ENCODE data around the gene KLHL40. TPM values are rescaled to one million over a fixed set of nuclear protein-coding genes. Genes with fewer than 3 reads are reported as not detected.

KLHL40 gene
- total RNA-seq, 2 experiments from 2014 or later: not detected

DNA sequence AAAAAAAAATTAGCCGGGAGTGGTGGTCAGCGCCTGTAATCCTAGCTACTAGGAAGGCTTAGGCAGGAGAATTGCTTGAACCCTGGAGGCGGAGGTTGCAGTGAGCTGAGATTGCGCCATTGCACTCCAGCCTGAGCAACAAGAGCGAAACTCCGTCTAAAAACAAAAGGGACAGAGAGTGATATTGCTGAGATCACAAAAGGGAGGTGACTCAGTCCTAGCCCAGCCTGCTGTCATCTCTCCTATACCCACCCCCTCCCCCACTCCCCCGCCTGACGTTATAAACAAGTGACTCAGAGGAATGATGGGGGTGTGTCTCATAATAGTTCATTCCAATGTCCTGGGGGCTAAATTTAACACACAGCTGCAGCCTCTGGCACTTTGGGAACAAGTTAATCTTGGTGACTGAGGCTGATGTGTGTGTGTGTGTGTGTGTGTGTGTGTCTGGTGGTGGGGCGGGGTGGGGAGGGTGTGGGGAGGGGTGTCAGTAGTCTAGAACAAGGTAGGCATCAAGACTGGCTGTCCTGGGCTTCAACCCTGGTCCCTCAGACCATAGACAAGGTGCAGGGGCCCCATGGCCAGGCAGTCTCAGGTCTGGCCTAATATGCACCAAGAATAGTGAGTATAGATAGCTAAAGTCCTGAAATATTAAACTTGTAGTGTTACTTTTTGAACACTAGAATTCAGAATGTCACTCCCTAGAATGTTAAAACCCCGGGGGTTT is 1.3 kb upstream of the KLHL40 start:
- Histone ChIP-seq H3K4me1 (ENCODE audit: insufficient read depth, low read length, poor library complexity, severe bottlenecking) (no peaks in the 10 kb centered on the region), H3K36me3 (ENCODE audit: insufficient read depth, low read length) (no peaks in the 10 kb centered on the region), H4K20me1 (ENCODE audit: insufficient read depth, low read length) (no peaks in the 10 kb centered on the region), H3K4me2 (ENCODE audit: low read length) (no peak overlapping the region), H3K79me2 (ENCODE audit: insufficient read depth, low read depth, low read length) (no peaks in the 10 kb centered on the region), H3K27ac (ENCODE audit: low read depth, low read length, poor library complexity, severe bottlenecking) (no peak overlapping the region), H3K9me3 (ENCODE audit: low read length) (no peaks in the 10 kb centered on the region), H3K9me2 (ENCODE audit: insufficient read depth, low read length) (no peaks in the 10 kb centered on the region), H2AFZ (ENCODE audit: low read length) (no peak overlapping the region), H3K4me3 (ENCODE audit: low read depth, low read length, poor library complexity, severe bottlenecking) (no peak overlapping the region)
- intact Hi-C loops (cut with micrococcal nuclease; ENCODE audit: unreplicated experiment): no loop called here
- ChIA-PET CTCF (ENCODE audit: unreplicated experiment) (no interaction called here), POLR2A (interaction anchor here (0.7 kb wide), 1 partner anchor 34 kb away, joined by 3 read pairs; no protein-coding TSS in a partner anchor)
- DNase-seq (ENCODE audit: low spot score): no peak
- TF ChIP-seq, protein P1, sequence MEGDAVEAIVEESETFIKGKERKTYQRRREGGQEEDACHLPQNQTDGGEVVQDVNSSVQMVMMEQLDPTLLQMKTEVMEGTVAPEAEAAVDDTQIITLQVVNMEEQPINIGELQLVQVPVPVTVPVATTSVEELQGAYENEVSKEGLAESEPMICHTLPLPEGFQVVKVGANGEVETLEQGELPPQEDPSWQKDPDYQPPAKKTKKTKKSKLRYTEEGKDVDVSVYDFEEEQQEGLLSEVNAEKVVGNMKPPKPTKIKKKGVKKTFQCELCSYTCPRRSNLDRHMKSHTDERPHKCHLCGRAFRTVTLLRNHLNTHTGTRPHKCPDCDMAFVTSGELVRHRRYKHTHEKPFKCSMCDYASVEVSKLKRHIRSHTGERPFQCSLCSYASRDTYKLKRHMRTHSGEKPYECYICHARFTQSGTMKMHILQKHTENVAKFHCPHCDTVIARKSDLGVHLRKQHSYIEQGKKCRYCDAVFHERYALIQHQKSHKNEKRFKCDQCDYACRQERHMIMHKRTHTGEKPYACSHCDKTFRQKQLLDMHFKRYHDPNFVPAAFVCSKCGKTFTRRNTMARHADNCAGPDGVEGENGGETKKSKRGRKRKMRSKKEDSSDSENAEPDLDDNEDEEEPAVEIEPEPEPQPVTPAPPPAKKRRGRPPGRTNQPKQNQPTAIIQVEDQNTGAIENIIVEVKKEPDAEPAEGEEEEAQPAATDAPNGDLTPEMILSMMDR (conservative IDR thresholded peaks at IDR 0.05; ENCODE audit: low read length): no peak
- TF ChIP-seq EZH2phosphoT487 (IDR thresholded peaks at IDR 0.05; ENCODE audit: borderline replicate concordance, low read depth, low read length): no peak
- BruUV-seq (replicated peaks): no TSS peak

DNA sequence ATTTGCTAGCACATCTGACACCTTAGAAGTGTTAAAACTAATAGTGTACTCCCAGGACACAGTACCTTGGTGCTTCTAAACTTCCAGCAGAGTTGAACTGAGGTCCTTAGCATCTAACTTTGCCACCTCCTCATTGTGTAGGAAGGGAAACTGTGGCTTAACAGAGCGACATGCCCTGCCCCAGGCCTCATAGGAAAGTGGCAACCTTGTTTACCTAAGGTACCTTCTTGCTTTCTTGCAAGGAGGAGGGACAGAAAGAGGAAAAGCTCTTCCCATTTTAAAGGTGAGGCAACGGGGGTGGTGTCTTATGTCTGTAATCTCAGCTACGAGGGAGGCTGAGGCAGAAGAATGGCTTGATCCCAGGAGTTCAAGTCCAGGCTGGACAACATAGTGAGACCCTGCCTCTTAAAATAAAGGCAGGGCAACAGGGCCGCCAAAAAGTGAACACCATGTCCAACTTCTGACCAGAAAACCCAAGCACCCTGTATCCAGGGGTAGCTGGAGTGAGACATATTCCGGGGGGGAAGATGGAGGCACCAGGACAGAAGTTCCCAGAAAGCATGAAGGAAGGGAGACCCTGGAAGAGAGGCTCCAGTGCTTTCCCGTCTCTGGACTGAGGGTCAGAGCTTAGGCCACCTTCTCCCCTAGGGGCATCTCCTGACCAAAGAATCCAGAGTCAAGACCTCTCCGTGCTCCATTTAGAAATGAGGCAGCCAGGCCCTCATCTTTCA is 540 bp upstream of the KLHL40 start:
- no peak overlapping the region for H3K4me3 ChIP-seq (ENCODE audit: low read depth, low read length, poor library complexity, severe bottlenecking)
- no TSS peak for BruUV-seq (replicated peaks)
- CTCF ChIA-PET (ENCODE audit: unreplicated experiment): no interaction called here
- H3K9me3 ChIP-seq (ENCODE audit: low read length): no peaks in the 10 kb centered on the region
- H3K4me1 ChIP-seq (ENCODE audit: insufficient read depth, low read length, poor library complexity, severe bottlenecking): no peaks in the 10 kb centered on the region
- H3K27ac ChIP-seq (ENCODE audit: low read depth, low read length, poor library complexity, severe bottlenecking): no peak overlapping the region
- intact Hi-C loops (cut with micrococcal nuclease; ENCODE audit: unreplicated experiment): no loop called here
- H4K20me1 ChIP-seq (ENCODE audit: insufficient read depth, low read length): no peaks in the 10 kb centered on the region
- H2AFZ ChIP-seq (ENCODE audit: low read length): no peak overlapping the region
- no peak for DNase-seq (ENCODE audit: low spot score)
- no peak for TF ChIP-seq EZH2phosphoT487 (IDR thresholded peaks at IDR 0.05; ENCODE audit: borderline replicate concordance, low read depth, low read length)
- TF ChIP-seq, protein P1 (conservative IDR thresholded peaks at IDR 0.05; ENCODE audit: low read length): no peak
- H3K79me2 ChIP-seq (ENCODE audit: insufficient read depth, low read depth, low read length): no peaks in the 10 kb centered on the region
- no peaks in the 10 kb centered on the region for H3K9me2 ChIP-seq (ENCODE audit: insufficient read depth, low read length)
- POLR2A ChIA-PET: no interaction called here
- H3K36me3 ChIP-seq (ENCODE audit: insufficient read depth, low read length): no peaks in the 10 kb centered on the region
- H3K4me2 ChIP-seq (ENCODE audit: low read length): no peak overlapping the region

Data from OCI-LY7 (cell line).